Measurements from ENCODE around the gene PTOV1.

DNA sequence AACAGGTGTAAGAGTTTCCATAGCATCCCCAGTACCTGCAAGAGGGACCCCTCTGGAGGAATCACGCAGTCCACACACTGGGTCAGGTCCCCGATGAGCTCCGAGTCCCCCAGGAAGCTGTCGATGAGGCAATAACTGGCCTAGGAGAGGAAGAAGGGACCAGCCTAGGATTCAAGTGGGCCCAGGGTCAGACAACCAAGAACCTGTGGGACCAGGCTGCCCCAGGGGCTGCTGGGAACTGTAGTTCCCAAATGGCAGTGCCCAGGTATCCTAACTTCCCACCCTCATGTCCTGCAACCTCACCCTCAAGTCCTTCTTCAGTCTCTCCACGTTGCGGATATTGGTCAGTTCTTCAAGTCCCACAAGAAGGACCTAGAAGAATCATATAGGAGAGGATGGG lies 39.6 kb upstream of the PTOV1 start:
- TF ChIP-seq, protein P1, sequence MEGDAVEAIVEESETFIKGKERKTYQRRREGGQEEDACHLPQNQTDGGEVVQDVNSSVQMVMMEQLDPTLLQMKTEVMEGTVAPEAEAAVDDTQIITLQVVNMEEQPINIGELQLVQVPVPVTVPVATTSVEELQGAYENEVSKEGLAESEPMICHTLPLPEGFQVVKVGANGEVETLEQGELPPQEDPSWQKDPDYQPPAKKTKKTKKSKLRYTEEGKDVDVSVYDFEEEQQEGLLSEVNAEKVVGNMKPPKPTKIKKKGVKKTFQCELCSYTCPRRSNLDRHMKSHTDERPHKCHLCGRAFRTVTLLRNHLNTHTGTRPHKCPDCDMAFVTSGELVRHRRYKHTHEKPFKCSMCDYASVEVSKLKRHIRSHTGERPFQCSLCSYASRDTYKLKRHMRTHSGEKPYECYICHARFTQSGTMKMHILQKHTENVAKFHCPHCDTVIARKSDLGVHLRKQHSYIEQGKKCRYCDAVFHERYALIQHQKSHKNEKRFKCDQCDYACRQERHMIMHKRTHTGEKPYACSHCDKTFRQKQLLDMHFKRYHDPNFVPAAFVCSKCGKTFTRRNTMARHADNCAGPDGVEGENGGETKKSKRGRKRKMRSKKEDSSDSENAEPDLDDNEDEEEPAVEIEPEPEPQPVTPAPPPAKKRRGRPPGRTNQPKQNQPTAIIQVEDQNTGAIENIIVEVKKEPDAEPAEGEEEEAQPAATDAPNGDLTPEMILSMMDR (IDR thresholded peaks at IDR 0.05; ENCODE audit: low read length), result no peak
- no peak for TF ChIP-seq EZH2 (optimal IDR thresholded peaks at IDR 0.05; ENCODE audit: low read depth, low read length)

Measured in MM.1S (cell line).